ENCODE data around the gene ASCL2.

ASCL2 gene

GRCh38 chr11:2220173-2220771, 50.1 kb downstream of the ASCL2 start:
- Histone ChIP-seq H3K36me3 (ENCODE audit: control insufficient read depth, insufficient read depth, low read length) (no peaks in the 10 kb centered on the region), H3K4me3 (ENCODE audit: low read depth, low read length) (no peak overlapping the region), H3K9me3 (ENCODE audit: control insufficient read depth, insufficient read depth, low read length) (no peaks in the 10 kb centered on the region), H3K27me3 (ENCODE audit: control insufficient read depth, insufficient read depth, low read length) (no peaks in the 10 kb centered on the region), H3K9ac (ENCODE audit: low read depth, low read length) (no peak overlapping the region), H3K4me1 (ENCODE audit: control insufficient read depth, insufficient read depth, low read length) (peaks cover 12% of the 10 kb centered on the region)

GRCh38 chr11:2219318-2220017, 50.9 kb downstream of the ASCL2 start:
- no peaks in the 10 kb centered on the region for H3K9me3 ChIP-seq (ENCODE audit: control insufficient read depth, insufficient read depth, low read length)
- no peak overlapping the region for H3K4me3 ChIP-seq (ENCODE audit: low read depth, low read length)
- no peak overlapping the region for H3K9ac ChIP-seq (ENCODE audit: low read depth, low read length)
- no peaks in the 10 kb centered on the region for H3K36me3 ChIP-seq (ENCODE audit: control insufficient read depth, insufficient read depth, low read length)
- H3K4me1 ChIP-seq (ENCODE audit: control insufficient read depth, insufficient read depth, low read length) = peaks cover 12% of the 10 kb centered on the region
- no peaks in the 10 kb centered on the region for H3K27me3 ChIP-seq (ENCODE audit: control insufficient read depth, insufficient read depth, low read length)
